ENCODE results near the gene TRMT1L. TPM values are rescaled to one million over a fixed set of nuclear protein-coding genes. Genes with fewer than 3 reads are reported as not detected.

The TRMT1L gene
- polyA plus RNA-seq, 3 donors = 5.0 to 11.5 (median 7.4) TPM

DNA sequence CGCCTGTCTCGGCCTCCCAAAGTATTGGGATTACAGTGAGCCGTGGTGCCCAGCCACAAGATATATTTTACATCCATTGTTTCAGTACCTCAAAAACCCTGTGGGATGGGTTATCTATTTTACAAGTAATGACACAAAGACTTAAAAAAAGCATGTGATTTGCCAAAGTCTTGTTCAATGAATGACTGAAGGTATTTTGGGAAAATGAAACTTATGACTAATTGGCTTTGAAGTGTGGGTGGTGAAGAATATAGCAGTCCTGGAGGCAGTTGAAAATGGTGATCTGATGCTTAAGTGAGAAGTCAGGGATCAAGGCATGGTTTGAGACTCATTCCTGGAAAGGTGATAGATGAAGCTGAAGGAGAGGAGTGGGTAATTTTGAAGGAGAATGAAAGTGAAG, 3.2 kb upstream of the TRMT1L start:
- peaks cover 0 to 12% of the 10 kb centered on the region in 2 donors for H3K36me3 ChIP-seq (replicated peaks in 1 of 2; ENCODE audit: control insufficient read depth in 1 of 2, insufficient read depth in 2 of 2, low read length in 2 of 2)
- Mint-ChIP-seq H3K9me3 (peaks cover 0 to 2% (median 0%) of the 10 kb centered on the region in 7 donors), H3K27me3 (ENCODE audit: low read depth in 3 of 3) (peaks cover 0 to 4% (median 3%) of the 10 kb centered on the region in 3 donors), H3K36me3 (peaks cover 16 to 18% of the 10 kb centered on the region in 2 donors), H3K4me3 (no peak overlapping the region), H3K27ac (no peak overlapping the region), H3K4me1 (peaks cover 19% of the 10 kb centered on the region)
- peaks cover 21% of the 10 kb centered on the region for H3K79me2 ChIP-seq (ENCODE audit: insufficient read depth, low read length)
- H3K27me3 ChIP-seq (ENCODE audit: control insufficient read depth in 2 of 2, insufficient read depth in 2 of 2, low read length in 2 of 2) = no peaks in the 10 kb centered on the region
- WGBS (ENCODE audit: insufficient coverage) = no CpG with 5 or more reads among the region's 3 CpGs
- no peak overlapping the region for H3K9ac ChIP-seq (ENCODE audit: insufficient read depth, low read length, poor library complexity, severe bottlenecking)
- no peak overlapping the region for H3K4me2 ChIP-seq (replicated peaks; ENCODE audit: extremely low read depth, low read length, poor library complexity, severe bottlenecking)
- intact Hi-C loops (cut with micrococcal nuclease) = loop anchor here (5.0 to 10.0 kb wide), 7 partner anchors 118 to 1215 kb away; partner anchors contain the start of genes IVNS1ABP (in 2 of the 2), EDEM3 (in 1 of the 2), ODR4 (in 1 of the 2) and TPR (in 1 of the 2)
- peaks cover 9 to 19% of the 10 kb centered on the region in 2 donors for H3K4me1 ChIP-seq (ENCODE audit: control insufficient read depth in 1 of 2, insufficient read depth in 2 of 2, low read length in 2 of 2)
- H3K9me3 ChIP-seq (replicated peaks in 1 of 2; ENCODE audit: control insufficient read depth in 1 of 2, insufficient read depth in 1 of 2, low read length in 2 of 2) = no peaks in the 10 kb centered on the region
- no peak overlapping the region for H3K4me3 ChIP-seq (replicated peaks in 1 of 3; ENCODE audit: low read depth in 2 of 3, low read length in 3 of 3)
- H3K27ac ChIP-seq (ENCODE audit: low read depth in 1 of 2, low read length in 2 of 2) = no peak overlapping the region
- H4K20me1 ChIP-seq (ENCODE audit: insufficient read depth, low read length) = no peaks in the 10 kb centered on the region
- TF ChIP-seq, protein P1, sequence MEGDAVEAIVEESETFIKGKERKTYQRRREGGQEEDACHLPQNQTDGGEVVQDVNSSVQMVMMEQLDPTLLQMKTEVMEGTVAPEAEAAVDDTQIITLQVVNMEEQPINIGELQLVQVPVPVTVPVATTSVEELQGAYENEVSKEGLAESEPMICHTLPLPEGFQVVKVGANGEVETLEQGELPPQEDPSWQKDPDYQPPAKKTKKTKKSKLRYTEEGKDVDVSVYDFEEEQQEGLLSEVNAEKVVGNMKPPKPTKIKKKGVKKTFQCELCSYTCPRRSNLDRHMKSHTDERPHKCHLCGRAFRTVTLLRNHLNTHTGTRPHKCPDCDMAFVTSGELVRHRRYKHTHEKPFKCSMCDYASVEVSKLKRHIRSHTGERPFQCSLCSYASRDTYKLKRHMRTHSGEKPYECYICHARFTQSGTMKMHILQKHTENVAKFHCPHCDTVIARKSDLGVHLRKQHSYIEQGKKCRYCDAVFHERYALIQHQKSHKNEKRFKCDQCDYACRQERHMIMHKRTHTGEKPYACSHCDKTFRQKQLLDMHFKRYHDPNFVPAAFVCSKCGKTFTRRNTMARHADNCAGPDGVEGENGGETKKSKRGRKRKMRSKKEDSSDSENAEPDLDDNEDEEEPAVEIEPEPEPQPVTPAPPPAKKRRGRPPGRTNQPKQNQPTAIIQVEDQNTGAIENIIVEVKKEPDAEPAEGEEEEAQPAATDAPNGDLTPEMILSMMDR (IDR thresholded peaks at IDR 0.05) = no peak
- H2AFZ ChIP-seq (ENCODE audit: insufficient read depth, low read depth, low read length, poor library complexity, severe bottlenecking) = no peak overlapping the region
- no peak for DNase-seq

- intact Hi-C loops (cut with micrococcal nuclease) = loop anchor here (5.0 to 10.0 kb wide), 7 partner anchors 116 to 1216 kb away; partner anchors contain the start of genes IVNS1ABP (in 2 of the 2), EDEM3 (in 1 of the 2), ODR4 (in 1 of the 2) and TPR (in 1 of the 2)
These were observed 2.0 kb upstream of the TRMT1L start for GRCh38 chr1:185158800-185159199.

More at GRCh38 chr1:185158800-185159199, 2.0 kb upstream of the TRMT1L start:
- no peak overlapping the region for H3K27ac ChIP-seq (ENCODE audit: low read depth in 1 of 2, low read length in 2 of 2)
- peaks cover 0 to 6% of the 10 kb centered on the region in 2 donors for H3K36me3 ChIP-seq (replicated peaks in 1 of 2; ENCODE audit: control insufficient read depth in 1 of 2, insufficient read depth in 2 of 2, low read length in 2 of 2)
- TF ChIP-seq, protein P1 (IDR thresholded peaks at IDR 0.05) = no peak
- no CpG with 5 or more reads among the region's 2 CpGs for WGBS (ENCODE audit: insufficient coverage)
- no peak for DNase-seq
- H3K4me1 ChIP-seq (ENCODE audit: control insufficient read depth in 1 of 2, insufficient read depth in 2 of 2, low read length in 2 of 2) = peaks cover 13 to 28% of the 10 kb centered on the region in 2 donors
- Mint-ChIP-seq H3K4me3 (no peak overlapping the region), H3K4me1 (peaks cover 27% of the 10 kb centered on the region), H3K9me3 (peaks cover 0 to 2% (median 0%) of the 10 kb centered on the region in 7 donors), H3K36me3 (peaks cover 8 to 12% of the 10 kb centered on the region in 2 donors), H3K27ac (no peak overlapping the region), H3K27me3 (ENCODE audit: low read depth in 3 of 3) (peaks cover 0 to 4% (median 3%) of the 10 kb centered on the region in 3 donors)
- peaks cover 33% of the 10 kb centered on the region for H3K79me2 ChIP-seq (ENCODE audit: insufficient read depth, low read length)
- H3K4me2 ChIP-seq (replicated peaks; ENCODE audit: extremely low read depth, low read length, poor library complexity, severe bottlenecking) = no peak overlapping the region
- no peak overlapping the region for H3K9ac ChIP-seq (ENCODE audit: insufficient read depth, low read length, poor library complexity, severe bottlenecking)
- no peaks in the 10 kb centered on the region for H4K20me1 ChIP-seq (ENCODE audit: insufficient read depth, low read length)
- no peak overlapping the region for H2AFZ ChIP-seq (ENCODE audit: insufficient read depth, low read depth, low read length, poor library complexity, severe bottlenecking)
- no peaks in the 10 kb centered on the region for H3K9me3 ChIP-seq (replicated peaks in 1 of 2; ENCODE audit: control insufficient read depth in 1 of 2, insufficient read depth in 1 of 2, low read length in 2 of 2)
- no peak overlapping the region for H3K4me3 ChIP-seq (replicated peaks in 1 of 3; ENCODE audit: low read depth in 2 of 3, low read length in 3 of 3)
- no peaks in the 10 kb centered on the region for H3K27me3 ChIP-seq (ENCODE audit: control insufficient read depth in 2 of 2, insufficient read depth in 2 of 2, low read length in 2 of 2)

Measured in CD14-positive monocyte (primary cell).